OCI-M1 (cell line): ENCODE data around the gene LAT.
"Not testable (repeated sequence)": the region's sequence is repeated elsewhere in the genome, so short reads cannot be mapped to it uniquely, and the experiment has no call there.

ENCODE experiments used
- DNase-seq: peaks from one replicate; lab custom pipeline; 2025; lab: John Stamatoyannopoulos, UW

The LAT gene, protein sequence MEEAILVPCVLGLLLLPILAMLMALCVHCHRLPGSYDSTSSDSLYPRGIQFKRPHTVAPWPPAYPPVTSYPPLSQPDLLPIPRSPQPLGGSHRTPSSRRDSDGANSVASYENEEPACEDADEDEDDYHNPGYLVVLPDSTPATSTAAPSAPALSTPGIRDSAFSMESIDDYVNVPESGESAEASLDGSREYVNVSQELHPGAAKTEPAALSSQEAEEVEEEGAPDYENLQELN

DNA sequence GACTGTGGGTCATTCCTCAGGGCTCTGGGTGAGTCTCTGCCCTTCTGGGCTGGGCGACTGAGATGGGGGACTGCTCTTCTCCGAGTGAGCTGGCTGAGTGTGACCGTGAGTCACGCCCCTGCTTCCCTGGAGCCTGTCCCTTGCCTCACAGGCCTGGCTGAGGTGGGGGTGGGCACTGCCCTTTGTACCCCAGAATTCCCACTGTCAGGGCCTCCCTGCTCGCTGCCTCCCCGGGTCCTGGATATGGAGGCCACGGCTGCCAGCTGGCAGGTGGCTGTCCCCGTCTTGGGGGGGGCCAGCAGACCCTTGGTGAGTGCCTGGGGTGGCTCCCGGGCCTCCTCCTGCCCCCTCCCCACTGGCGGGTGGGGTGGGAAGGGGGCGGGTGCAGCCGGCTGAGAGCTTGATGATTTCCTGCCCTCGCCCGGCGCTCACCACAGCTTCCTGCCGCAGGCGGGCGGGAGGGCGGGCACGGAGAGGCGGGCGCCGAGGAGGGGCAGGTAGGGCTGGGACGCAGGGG, at the start of gene LAT:
Gene LAT, plus strand, starts transcription at position 434 of the 517 bp plus-strand sequence. CDS start 366 bp downstream, outside the sequence.
- peak; percentile 73 for DNase-seq

DNA sequence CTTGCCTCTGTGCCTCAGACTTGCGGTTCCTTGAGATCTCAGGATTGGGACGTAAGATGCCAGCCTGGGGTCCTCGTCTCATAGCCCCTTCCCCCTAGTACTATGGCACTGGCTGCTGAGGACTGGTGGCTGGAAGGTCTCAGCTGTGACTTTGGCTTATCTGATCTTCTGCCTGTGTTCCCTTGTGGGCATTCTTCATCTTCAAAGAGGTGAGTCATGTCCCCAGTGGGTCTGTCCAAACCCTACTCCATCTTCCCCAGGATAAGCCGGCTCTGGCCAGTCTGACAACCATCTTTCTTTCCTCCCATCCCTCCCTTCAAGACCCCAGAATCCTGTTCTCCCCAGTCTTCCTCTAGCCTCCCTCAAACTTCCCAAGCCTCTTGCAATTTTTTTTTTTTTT, 49.5 kb upstream of the LAT start:
- DNase-seq, result no peak

DNA sequence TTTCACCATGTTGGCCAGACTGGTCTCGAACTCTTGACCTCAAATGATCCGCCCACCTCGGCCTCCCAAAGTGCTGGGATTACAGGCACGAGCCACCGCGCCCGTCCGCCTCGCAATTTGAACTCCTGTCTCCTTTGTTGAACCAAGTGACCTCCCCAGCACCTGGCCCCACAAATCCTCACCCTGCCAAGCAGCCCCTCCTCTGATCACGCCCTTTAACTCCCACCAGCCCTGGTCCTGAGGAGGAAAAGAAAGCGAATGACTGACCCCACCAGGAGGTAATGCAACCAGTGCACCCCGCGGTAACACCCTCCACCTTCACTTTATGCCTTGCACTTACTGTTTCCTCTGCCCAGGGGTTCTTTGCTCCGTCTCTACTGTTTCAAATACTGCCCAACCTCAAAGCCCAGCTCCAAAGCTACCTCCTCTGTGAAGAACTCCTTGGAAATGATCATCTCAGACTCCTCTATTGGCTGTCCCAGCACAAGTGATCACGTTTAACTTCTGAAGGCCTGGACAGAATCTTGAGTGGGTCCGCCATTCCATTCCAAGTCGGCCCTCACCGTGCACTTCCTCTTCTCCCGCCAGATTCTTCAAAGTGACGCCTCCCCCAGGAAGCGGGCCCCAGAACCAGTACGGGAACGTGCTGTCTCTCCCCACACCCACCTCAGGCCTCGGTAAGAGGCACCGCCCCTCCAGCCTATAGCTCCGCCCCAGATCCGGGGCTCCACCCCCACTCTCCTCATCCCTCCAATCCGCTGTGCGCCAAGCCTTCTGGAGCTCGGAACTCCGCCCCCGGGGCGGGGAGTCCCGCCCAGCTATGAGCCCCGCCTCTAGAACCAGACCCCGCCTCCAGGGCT, 48.7 kb upstream of the LAT start:
- DNase-seq, result peak; percentile 98

DNA sequence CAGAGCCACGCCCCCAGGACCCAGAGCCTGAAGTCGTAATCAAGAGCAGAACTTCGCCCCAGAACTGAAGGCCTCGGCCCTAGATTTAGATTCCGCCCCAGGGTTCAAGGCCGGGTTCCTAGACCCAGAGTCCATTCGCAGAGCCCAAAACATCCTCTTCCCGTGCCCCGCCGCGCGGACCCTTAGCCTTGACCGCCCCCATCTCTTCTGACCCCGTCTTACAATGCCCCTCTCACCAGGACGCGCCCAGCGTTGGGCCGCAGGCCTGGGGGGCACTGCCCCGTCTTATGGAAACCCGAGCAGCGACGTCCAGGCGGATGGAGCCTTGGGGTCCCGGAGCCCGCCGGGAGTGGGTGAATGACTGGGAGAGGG, 48.1 kb upstream of the LAT start:
- DNase-seq, result no peak

DNA sequence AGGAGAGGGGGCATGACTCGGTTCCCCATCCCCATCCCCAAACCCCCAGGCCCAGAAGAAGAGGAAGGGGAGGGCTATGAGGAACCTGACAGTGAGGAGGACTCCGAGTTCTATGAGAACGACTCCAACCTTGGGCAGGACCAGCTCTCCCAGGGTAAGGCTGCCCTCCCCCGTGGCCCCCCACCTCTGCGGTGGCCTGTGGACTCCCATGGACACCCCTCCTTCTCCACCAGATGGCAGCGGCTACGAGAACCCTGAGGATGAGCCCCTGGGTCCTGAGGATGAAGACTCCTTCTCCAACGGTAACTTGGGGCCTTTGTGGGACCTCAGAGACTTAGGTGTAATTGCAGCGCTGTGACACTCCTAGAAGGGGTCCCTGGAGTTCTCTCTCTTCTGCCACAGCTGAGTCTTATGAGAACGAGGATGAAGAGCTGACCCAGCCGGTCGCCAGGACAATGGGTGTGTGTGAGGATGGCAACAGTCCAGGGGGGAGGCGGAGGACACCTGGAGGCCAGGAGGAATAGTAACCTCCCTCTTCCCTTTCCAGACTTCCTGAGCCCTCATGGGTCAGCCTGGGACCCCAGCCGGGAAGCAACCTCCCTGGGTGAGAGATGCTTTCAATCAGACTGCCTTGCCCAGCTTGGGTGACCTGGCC, 47.5 kb upstream of the LAT start:
- DNase-seq, result no peak

DNA sequence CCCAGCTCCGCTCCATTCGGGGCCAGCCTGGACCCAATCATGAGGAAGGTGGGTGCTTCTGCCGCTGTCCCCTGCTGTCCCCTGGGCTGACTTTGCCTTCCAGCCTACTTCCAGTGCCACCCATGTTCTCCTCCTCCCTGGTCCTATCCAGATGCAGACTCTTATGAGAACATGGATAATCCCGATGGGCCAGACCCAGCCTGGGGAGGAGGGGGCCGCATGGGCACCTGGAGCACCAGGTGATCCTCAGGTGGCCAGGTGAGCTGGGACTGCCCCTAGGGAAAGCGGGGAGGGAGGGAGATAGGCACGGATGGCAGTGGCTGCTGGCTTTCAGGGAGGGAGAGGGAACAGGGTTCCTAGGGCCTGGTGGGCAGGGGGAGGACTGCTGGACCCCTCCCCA, 46.1 kb upstream of the LAT start:
- no peak for DNase-seq

DNA sequence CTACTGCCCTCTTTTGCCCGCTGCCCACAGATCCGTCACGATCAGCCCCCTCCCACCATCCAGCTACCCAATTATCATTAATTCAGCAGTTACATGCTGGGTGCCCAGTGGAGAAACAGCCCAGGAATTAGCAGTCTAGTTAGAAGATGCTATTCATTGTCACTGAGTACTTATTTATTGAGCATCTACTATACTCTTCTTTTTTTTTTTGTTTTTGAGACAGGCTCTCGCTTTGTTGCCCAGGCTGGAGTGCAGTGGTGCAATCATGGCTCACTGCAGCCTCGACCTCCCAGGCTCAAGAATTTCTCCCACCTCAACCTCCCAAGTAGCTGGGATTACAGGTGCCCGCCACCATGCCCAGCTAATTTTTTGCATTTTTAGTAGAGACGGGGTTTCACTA, 45.0 kb upstream of the LAT start:
- not testable (repeated sequence) for DNase-seq

DNA sequence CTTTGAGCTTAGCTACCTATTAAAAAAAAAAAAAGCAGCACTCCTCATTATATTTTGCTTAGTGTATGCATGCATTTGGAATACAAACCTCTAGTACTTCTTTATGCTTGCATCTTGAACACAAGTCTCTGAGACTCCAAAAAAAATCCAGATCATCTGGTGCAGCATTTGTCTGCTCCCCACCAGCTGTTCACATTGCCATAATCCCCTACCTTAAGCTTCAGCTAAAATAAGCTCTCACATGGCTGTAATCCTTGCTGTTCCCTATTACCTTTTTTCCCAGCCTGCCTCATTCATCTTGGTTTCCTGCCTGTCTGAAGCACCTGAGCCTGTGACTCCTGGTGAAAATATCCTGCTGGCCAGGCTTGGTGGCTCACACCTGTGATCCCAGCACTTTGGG, 41.6 kb upstream of the LAT start:
- DNase-seq, result no peak

DNA sequence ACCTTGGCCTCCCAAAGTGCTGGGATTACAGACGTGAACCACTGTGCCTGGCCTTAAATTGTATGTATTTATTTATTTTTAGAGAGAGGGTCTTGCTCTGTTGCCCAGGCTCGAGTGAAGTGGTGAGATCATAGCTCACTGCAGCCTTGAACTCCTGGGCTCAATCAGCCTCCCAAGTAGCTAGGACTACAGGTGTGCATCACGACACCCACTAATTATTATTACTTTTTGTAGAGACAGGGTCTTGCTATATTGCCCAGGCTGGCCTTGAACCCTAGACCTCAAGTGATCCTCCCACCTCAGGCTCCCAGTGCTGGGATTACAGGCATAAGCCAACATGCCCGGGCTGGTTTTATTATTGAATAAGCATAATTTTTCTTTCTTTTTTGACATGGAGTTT, 38.2 kb upstream of the LAT start:
- no peak for DNase-seq

DNA sequence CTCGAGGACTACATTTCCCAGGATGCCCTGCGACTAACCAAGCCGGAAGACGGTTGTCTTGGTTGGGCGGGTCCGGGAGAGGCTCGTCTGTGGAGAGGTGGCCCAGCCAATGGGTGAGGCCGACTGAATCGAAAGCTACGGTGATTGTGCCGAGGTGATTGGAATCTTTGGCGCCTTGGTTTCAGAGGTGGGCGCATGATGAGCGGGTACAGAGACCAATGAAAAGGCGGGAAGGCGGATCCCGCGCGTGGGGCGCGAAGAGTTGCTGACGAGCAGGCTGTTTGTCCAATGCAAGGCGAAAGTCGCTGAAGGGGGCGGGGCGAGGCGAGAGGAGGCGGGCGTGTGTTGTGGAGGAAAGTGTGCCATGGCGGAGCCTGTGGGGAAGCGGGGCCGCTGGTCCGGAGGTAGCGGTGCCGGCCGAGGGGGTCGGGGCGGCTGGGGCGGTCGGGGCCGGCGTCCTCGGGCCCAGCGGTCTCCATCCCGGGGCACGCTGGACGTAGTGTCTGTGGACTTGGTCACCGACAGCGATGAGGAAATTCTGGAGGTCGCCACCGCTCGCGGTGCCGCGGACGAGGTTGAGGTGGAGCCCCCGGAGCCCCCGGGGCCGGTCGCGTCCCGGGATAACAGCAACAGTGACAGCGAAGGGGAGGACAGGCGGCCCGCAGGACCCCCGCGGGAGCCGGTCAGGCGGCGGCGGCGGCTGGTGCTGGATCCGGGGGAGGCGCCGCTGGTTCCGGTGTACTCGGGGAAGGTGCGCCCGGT, 34.0 kb upstream of the LAT start, which contains the start of gene NFATC2IP:
Gene NFATC2IP, plus strand, starts transcription at position 290 of the 762 bp plus-strand sequence. Its CDS starts 75 bp downstream, at position 365.
- peak; percentile 100 for DNase-seq

DNA sequence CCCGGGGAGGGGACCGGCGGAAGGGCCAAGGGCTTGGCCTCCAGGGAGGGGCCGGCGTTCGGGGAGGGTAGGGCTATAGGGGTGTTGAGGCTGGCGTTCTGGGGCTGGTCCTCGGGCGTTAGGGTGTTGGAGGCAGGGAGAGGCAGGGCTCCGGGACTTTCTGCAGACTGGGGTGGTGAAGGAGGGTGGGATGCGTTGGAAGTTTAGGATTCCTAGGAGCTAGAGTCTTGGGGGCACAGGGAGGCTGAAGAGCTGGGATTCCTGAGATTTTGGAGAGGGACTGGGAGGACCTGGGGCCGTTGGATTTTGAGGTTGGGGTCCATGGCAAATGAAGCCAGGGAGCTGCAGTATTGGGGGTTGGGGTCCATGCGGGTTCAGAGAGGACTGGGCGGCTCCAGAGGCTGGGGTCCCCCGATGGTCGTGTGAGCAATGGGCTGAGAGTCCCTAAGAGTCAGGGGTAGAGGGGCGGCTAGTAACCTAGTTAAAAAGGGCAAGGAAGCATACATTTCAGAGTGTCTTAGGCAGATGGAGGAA, 33.4 kb upstream of the LAT start:
- DNase-seq, result peak; percentile 44

DNA sequence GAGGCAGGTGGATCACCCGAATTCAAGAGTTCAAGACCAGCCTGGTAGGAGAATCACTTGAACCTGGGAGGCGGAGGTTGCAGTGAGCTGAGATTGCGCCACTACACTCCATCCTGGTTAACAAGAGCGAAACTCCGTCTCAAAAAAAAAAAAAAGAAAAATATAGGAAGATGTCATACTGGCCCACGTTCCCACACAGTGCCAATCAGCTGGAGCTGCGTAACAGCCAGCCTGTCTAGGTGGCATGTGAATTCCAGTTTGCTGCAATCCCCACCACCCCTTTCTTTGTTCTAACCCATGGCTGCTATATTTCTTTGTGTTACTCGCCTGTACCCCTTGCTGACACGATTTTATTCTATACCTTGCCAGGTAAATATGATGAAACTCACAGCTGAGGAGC, 26.6 kb upstream of the LAT start:
- no peak for DNase-seq

DNA sequence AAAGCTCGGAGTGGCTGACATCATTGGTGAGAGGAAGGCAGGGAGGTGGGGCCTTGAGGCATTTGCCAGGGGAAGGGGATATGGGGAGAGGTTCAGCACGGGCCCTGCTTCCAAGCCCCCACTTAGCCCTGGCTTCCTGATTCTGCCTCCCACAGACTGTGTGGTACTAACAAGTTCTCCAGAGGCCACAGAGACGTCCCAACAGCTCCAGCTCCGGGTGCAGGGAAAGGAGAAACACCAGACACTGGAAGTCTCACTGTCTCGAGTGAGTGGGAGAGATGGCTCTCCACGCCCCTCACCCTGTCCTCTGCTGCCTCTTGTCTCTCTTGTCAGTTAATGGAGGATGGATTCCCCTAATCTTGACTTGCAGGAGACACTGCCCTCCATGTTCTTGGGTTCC, 26.0 kb upstream of the LAT start:
- no peak for DNase-seq

DNA sequence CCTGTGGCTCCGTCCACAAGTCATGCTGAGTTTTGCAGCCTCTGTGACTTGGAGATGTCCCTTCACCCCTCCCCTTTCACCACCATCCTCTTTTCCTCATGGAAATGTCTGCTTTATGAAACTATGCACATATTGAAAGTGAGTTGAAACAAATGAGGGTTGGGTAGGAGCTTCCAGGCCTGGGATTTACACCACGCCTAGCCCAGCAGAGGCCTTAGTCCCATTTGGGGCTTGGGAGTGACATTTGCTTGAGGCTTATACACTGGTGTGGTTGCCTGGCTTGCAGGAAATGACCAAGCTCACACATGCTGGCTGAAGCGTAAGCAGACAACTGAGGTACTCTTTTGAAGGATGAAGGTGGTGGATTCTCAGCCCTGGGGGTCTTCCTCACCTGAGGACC, 20.8 kb upstream of the LAT start:
- no peak for DNase-seq

DNA sequence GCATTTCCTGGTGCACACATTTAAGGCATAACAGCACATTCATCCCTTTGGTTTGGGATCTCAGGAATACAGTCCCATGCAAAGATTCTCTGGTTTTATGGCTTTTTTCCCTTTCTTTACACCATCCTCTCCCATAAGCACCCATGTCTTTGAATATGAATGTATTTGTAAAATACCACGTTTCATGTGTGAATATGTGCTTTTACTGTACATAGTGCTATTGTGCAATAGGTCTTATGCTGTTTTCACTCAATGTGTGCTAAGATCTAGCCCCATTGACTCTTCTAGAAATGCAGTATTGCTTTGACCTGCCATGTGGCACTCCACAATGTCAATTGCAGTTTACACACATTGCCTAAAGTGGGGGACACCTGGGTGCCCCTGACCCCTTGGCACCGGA, 20.4 kb upstream of the LAT start:
- no peak for DNase-seq

DNA sequence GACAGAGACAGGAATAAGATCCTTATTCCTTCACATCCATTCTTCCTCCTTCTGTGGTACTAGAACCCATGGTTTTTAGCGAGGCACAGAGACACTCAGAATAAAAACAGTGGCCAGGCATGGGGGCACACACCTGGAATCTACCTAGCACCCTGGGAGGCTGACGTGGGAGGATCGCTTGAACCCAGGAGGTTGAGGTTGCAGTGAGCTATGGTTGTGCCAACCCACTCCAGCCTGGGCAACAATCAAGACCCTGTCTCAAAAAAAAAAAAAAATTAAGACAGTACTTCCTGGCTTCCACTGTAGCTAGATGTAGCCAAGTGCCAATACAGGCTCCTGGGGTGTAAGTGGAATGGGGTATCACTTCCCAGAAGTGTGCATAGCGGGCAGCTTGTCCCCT, 17.7 kb upstream of the LAT start:
- DNase-seq, result no peak

DNA sequence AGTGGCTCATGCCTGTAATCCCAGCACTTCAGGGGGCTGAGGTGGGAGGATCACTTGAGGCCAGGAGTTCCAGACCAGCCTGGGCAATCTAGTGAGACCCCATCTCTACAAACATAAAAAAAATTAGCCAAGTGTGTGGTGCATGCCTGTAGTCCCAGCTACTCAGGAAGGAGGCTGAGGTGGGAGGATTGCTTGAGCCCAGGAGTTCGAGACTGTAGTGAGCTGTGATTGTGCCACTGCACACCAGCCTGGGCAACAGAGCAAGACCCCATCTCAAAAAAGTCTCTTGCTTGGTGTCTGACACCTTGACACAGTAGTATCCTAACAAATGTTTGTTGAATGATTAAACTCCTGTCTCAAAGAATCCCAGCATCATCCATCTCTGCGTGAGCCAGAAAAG, 15.2 kb upstream of the LAT start:
- DNase-seq, result not testable (repeated sequence)

DNA sequence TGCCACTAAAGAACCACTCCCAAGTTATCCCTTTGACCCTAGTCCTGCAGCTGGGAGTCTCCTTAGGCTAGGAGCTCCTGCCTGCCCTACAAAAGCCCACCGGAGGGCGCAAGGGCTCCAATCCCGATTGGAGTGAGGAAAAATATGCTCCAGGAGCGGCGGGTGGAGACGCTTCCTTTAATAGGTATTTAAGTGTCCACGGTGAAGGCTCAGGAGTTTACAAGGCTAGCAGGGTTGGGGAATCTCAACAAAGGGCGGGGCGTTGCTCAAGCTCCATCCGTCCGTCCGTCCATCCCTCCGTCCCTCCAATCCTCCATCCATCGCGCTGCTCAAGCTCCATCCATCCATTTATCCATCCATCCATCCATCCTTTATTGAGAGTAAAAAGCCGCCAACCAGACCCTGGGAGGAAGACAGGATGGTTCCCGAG, 10.8 kb upstream of the LAT start:
- peak; percentile 62 for DNase-seq

DNA sequence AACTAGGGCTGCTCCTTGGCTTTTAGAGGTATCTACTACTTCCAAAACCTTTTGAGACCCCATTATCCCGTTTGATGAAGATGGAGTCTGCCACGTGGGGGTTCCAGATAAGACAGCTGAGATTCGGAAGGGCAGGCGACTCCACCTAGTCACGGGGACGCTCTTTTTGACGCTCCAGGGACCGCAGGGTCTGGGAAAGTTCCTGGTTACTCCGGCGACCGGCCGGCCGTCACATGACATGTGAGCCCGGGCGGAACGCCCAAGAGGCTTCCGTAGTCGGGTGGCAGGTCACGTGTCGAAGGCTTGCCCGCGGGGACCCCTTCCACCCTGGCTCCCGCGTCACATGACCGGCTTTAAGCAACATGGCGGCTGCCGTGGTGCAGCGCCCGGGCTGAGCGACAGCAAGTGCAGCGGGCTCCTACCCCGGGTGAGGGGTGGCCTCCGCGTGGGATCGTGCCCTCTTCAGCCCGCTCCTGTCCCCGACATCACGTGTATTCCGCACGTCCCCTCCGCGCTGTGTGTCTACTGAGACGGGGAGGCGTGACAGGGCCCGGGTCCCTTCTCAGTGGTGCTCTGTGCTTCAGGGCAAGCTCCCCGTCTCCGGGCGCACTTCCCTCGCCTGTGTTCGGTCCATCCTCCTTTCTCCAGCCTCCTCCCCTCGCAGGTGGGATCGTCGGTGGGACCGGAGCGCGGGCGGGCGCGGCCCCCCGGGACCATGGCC, 10.3 kb upstream of the LAT start, which contains the start of gene SPNS1:
Gene SPNS1, plus strand, starts transcription at position 342 of the 721 bp plus-strand sequence. Its CDS starts 374 bp downstream, at position 716.
- DNase-seq, result peak; percentile 98

DNA sequence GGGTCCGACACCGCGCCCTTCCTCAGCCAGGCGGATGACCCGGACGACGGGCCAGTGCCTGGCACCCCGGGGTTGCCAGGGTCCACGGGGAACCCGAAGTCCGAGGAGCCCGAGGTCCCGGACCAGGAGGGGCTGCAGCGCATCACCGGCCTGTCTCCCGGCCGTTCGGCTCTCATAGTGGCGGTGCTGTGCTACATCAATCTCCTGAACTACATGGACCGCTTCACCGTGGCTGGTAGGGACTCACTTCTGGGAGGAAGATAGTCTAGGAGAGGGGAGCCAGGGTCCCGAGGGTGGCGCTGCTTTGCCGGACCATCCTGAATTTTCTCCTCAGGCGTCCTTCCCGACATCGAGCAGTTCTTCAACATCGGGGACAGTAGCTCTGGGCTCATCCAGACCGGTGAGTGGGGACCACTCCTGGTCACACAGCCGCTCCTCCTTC, 9.7 kb upstream of the LAT start:
- no peak for DNase-seq
